ENCODE results near the gene CPXCR1. TPM values are rescaled to one million over a fixed set of nuclear protein-coding genes. Genes with fewer than 3 reads are reported as not detected.
"Not testable (repeated sequence)": the region's sequence is repeated elsewhere in the genome, so short reads cannot be mapped to it uniquely, and the experiment has no call there.

CPXCR1 gene
- polyA plus RNA-seq (ENCODE audit: insufficient read length in 12 of 12) = not detected
- long read RNA-seq, donor 1 = 0 reads
- long read RNA-seq, donor 2 = 0 reads
- long read RNA-seq, donor 3 = 0 reads
- long read RNA-seq, donor 4 = 0 reads
- long read RNA-seq, donor 5 = 0 reads
- long read RNA-seq, donor 6 = 0 reads
- long read RNA-seq, donor 7 = 0 reads
- long read RNA-seq, donor 8 = 0 reads
- long read RNA-seq, donor 9 = 0 reads
- long read RNA-seq, donor 10 = 0 reads
- long read RNA-seq, donor 11 = 0 reads

GRCh38 chrX:88746925-88747324, at the start of gene CPXCR1:
TSS of gene CPXCR1 (plus strand) at chrX:88747225. CDS start at chrX:88753415, 6,190 bp downstream.
- no peak for DNase-seq

DNA sequence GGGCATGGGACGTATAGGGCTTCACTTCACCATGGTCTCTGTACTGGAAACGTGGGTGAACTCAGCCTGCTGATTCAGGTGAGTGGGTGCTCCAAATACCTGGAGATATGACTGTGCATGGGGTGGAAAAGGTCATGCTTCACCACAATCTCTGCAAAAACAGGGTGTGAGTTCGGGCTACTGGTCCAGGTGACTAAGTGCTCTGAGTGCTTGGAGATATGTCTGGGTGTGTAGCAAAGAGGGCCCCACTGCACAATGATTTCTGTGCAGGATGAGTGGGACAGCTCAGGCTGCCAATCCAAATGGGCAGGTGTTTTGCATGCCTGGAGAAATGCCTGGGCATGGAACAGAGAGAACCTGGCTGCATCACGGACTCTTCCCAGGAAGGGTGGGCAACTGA, 11.2 kb upstream of the CPXCR1 start:
- DNase-seq = no peak

GRCh38 chrX:88746215-88746614, 810 bp upstream of the CPXCR1 start:
- not testable (repeated sequence) for DNase-seq

GRCh38 chrX:88752339-88752738, 5.3 kb downstream of the CPXCR1 start:
- not testable (repeated sequence) for DNase-seq

GRCh38 chrX:88789825-88790224, 42.8 kb downstream of the CPXCR1 start:
- DNase-seq = no peak

Measured in muscle of arm (tissue), 14 donors.